Panc1 (cell line): ENCODE measurements around the gene CCDC158. TPM values are rescaled to one million over a fixed set of nuclear protein-coding genes. Genes with fewer than 3 reads are reported as not detected.
"Not testable (repeated sequence)": the region's sequence is repeated elsewhere in the genome, so short reads cannot be mapped to it uniquely, and the experiment has no call there.

Experiments used
- ATAC-seq: fragments of 200-7000 bp; cut with Tn5 transposase; 2 replicates; pipeline ENCODE4 v1.9.1; 2020; ENCODE audit warnings: mild to moderate bottlenecking, moderate library complexity
- BruUV-seq: library from RNA; stranded (reverse); fragments of 400-500 nt; replicated peaks from 2 replicates; lab custom pipeline; 2021; lab: Mats Ljungman, UMichigan
- CTCF ChIA-PET: fragments of 300-600 bp; sonication (Branson Sonifier 250); formaldehyde crosslinking; loops from one replicate; lab custom pipeline; 2022; ENCODE audit warnings: antibody characterized with exemption; lab: Charles Lee
- POLR2A ChIA-PET: fragments of 300-600 bp; sonication (Branson Sonifier 250); formaldehyde crosslinking; loops from one replicate; lab custom pipeline; 2022; ENCODE audit warnings: antibody characterized with exemption; lab: Charles Lee
- DNase-seq: peaks from one replicate; pipeline ENCODE4 v3.0.0-alpha.2; 2010; ENCODE audit warnings: low read depth, low spot score
- H3K27ac ChIP-seq: 2 replicates; pipeline ENCODE4 v1.5.1; 2011; ENCODE audit warnings: mild to moderate bottlenecking, low read length, inconsistent platforms
- H3K27me3 ChIP-seq: fragments of 200-500 bp; sonication (Bioruptor generic); 2 replicates; pipeline ENCODE4 v1.6.0; 2014; ENCODE audit warnings: low read length, inconsistent platforms; ENCODE audit not compliant: control insufficient read depth, insufficient read depth
- H3K36me3 ChIP-seq: fragments of 200-500 bp; sonication (Bioruptor generic); 2 replicates; pipeline ENCODE4 v1.5.1; 2014; ENCODE audit warnings: inconsistent platforms, mild to moderate bottlenecking, low read length, moderate library complexity; ENCODE audit not compliant: control insufficient read depth, insufficient read depth
- H3K4me1 ChIP-seq: 2 replicates; pipeline ENCODE4 v1.5.1; 2011; ENCODE audit warnings: inconsistent platforms, mild to moderate bottlenecking, low read length, moderate library complexity; ENCODE audit not compliant: control insufficient read depth, insufficient read depth
- H3K4me3 ChIP-seq, 2 experiments: 2 replicates each; pipeline ENCODE4 v1.5.1; 2011 to 2012; ENCODE audit warnings: low read depth in 2 of 2, low read length in 2 of 2, mild to moderate bottlenecking in 2 of 2, inconsistent platforms in 1 of 2, moderate library complexity in 1 of 2
- H3K9me3 ChIP-seq: fragments of 200-500 bp; sonication (Bioruptor generic); 2 replicates; pipeline ENCODE4 v1.5.1; 2014; ENCODE audit warnings: low read depth, mild to moderate bottlenecking, inconsistent platforms, low read length, moderate library complexity; ENCODE audit not compliant: control insufficient read depth, insufficient read depth
- POLR2AphosphoS5 ChIP-seq: IDR thresholded peaks from 2 replicates; pipeline ENCODE4 v1.6.1; 2012; ENCODE audit warnings: mild to moderate bottlenecking, low read depth, low read length, moderate library complexity
- SIN3A ChIP-seq: IDR thresholded peaks from 2 replicates; pipeline ENCODE4 v1.6.1; 2012; ENCODE audit warnings: low read depth, mild to moderate bottlenecking, low read length, moderate library complexity, borderline replicate concordance; ENCODE audit not compliant: insufficient read depth
- TCF7L2 ChIP-seq: IDR thresholded peaks from 2 replicates; pipeline ENCODE4 v1.6.1; 2011; ENCODE audit warnings: mild to moderate bottlenecking, low read depth, low read length, inconsistent platforms
- in situ Hi-C: cut with HindIII; loops from 2 replicates; pipeline ENCODE4 v1.10.0; 2016; ENCODE audit warnings: low sequenced_read_pairs, low pct_unique_long_range_greater_than_20kb
- intact Hi-C: fragments of 100-400 bp; cut with micrococcal nuclease; formaldehyde crosslinking; loops from one replicate; pipeline ENCODE4 v1.10.0; 2022; ENCODE audit not compliant: unreplicated experiment
- total RNA-seq: library from RNA; stranded (reverse); gene quantifications from one replicate; pipeline ENCODE4 v1.2.1, GENCODE V29; 2021; ENCODE audit not compliant: unreplicated experiment
- TF ChIP-seq, protein P1 (sequence below), 2 experiments: IDR thresholded peaks; 2 replicates each; pipeline ENCODE4 v1.6.1; 2011 to 2012; ENCODE audit warnings: low read depth in 2 of 2, control low read depth in 1 of 2, low read length in 1 of 2, mild to moderate bottlenecking in 1 of 2, moderate library complexity in 1 of 2; ENCODE audit not compliant: insufficient read depth in 1 of 2
- TF ChIP-seq, protein P2 (sequence below): fragments of 450-650 bp; IDR thresholded peaks from 2 replicates; pipeline ENCODE4 v1.5.1; 2017; ENCODE audit warnings: mild to moderate bottlenecking

The CCDC158 gene
- total RNA-seq, 1 experiment from 2014 or later, result 0.28 TPM

DNA sequence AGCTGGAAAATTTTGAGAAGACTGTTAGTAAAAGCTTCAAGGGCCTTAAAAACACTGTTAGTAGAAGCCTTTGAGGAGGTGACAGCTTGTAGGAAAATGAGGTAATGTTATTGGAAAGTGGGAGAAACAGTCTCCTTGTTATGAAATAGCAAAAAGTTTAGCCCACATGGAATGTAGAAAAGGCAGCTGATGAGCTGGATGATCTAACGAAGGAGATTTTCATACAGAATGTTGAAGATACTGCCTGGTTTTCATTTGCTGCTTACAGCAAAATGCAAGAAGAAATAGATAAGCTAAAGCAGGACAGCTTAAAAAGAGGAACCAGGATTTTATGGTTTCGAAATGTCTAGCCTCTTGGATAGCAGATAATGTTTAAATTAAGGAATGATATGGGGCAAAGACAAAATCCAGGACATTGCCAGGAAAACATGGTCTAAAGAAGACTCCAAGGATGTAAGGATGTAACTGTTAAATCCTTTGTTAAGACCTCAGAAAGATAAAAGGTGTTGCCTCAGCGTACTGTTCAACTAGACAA is 124.6 kb downstream of the CCDC158 start:
- Histone ChIP-seq H3K4me3 (no peak overlapping the region), H3K36me3 (no peaks in the 10 kb centered on the region), H3K27ac (no peak overlapping the region), H3K4me1 (peaks cover 9% of the 10 kb centered on the region), H3K27me3 (no peaks in the 10 kb centered on the region), H3K9me3 (no peaks in the 10 kb centered on the region)
- in situ Hi-C loops (no loop called here), intact Hi-C loops (no loop called here)
- DNase-seq (no peak), ATAC-seq (no peak)
- BruUV-seq, result no TSS peak
- ChIA-PET POLR2A (no interaction called here), CTCF (no interaction called here)
- TF ChIP-seq TCF7L2 (no peak), POLR2AphosphoS5 (no peak), SIN3A (no peak)
- TF ChIP-seq, protein P1, sequence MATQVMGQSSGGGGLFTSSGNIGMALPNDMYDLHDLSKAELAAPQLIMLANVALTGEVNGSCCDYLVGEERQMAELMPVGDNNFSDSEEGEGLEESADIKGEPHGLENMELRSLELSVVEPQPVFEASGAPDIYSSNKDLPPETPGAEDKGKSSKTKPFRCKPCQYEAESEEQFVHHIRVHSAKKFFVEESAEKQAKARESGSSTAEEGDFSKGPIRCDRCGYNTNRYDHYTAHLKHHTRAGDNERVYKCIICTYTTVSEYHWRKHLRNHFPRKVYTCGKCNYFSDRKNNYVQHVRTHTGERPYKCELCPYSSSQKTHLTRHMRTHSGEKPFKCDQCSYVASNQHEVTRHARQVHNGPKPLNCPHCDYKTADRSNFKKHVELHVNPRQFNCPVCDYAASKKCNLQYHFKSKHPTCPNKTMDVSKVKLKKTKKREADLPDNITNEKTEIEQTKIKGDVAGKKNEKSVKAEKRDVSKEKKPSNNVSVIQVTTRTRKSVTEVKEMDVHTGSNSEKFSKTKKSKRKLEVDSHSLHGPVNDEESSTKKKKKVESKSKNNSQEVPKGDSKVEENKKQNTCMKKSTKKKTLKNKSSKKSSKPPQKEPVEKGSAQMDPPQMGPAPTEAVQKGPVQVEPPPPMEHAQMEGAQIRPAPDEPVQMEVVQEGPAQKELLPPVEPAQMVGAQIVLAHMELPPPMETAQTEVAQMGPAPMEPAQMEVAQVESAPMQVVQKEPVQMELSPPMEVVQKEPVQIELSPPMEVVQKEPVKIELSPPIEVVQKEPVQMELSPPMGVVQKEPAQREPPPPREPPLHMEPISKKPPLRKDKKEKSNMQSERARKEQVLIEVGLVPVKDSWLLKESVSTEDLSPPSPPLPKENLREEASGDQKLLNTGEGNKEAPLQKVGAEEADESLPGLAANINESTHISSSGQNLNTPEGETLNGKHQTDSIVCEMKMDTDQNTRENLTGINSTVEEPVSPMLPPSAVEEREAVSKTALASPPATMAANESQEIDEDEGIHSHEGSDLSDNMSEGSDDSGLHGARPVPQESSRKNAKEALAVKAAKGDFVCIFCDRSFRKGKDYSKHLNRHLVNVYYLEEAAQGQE (IDR thresholded peaks at IDR 0.05; ENCODE audit: insufficient read depth in 1 of 2, low read depth in 2 of 2, low read length in 1 of 2), result no peak
- TF ChIP-seq, protein P2, sequence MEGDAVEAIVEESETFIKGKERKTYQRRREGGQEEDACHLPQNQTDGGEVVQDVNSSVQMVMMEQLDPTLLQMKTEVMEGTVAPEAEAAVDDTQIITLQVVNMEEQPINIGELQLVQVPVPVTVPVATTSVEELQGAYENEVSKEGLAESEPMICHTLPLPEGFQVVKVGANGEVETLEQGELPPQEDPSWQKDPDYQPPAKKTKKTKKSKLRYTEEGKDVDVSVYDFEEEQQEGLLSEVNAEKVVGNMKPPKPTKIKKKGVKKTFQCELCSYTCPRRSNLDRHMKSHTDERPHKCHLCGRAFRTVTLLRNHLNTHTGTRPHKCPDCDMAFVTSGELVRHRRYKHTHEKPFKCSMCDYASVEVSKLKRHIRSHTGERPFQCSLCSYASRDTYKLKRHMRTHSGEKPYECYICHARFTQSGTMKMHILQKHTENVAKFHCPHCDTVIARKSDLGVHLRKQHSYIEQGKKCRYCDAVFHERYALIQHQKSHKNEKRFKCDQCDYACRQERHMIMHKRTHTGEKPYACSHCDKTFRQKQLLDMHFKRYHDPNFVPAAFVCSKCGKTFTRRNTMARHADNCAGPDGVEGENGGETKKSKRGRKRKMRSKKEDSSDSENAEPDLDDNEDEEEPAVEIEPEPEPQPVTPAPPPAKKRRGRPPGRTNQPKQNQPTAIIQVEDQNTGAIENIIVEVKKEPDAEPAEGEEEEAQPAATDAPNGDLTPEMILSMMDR, result no peak

DNA sequence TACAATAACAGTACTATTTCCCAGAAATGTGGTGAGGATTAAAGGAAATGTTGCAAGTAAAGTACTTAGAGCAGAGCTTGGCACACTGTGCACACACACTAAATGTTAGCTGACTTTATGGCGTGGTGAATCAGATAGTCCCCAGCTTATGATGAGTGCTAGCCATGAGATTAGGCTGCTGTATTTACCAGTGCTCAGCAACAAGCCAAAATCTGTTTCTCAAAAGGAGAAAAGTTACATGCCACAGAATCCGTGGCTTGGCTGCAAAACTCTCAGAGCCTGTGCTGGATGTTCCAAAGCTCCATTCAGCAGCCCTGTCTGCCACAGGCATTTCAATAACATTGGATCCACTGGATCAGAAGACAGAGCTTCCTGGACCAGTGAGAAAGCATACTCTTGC is 127.2 kb downstream of the CCDC158 start:
- no peak for ATAC-seq
- Histone ChIP-seq H3K9me3 (no peaks in the 10 kb centered on the region), H3K27ac (no peak overlapping the region), H3K36me3 (no peaks in the 10 kb centered on the region), H3K4me3 (no peak overlapping the region), H3K4me1 (no peaks in the 10 kb centered on the region), H3K27me3 (no peaks in the 10 kb centered on the region)
- intact Hi-C loops (no loop called here), in situ Hi-C loops (no loop called here)
- POLR2A ChIA-PET, result no interaction called here
- DNase-seq, result no peak
- no TSS peak for BruUV-seq
- TF ChIP-seq TCF7L2, result no peak
- CTCF ChIA-PET, result no interaction called here

DNA sequence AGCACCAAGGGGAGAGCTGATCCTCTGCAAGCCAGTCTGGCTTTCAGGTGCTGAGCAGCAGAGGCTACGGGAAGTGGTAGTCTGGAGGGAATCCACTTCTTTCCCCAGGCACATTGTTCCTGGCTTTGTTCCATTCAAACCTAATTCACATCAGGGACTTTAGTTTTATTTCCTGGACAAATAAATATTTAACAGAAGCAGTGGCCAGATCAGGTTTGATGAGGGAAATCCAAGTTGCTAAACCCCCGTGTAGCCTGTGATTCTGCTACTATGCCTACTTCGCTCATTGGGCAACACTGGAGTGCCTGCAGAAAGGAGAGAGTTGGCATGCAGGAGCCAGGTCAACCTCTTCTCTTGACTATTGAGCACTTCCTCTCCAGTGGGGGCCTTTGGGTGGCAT is 128.2 kb downstream of the CCDC158 start:
- DNase-seq (no peak), ATAC-seq (no peak)
- intact Hi-C loops, result no loop called here
- in situ Hi-C loops, result no loop called here
- ChIA-PET POLR2A (no interaction called here), CTCF (no interaction called here)
- BruUV-seq, result no TSS peak
- H3K36me3 ChIP-seq, result no peaks in the 10 kb centered on the region
- TF ChIP-seq, protein P2, result no peak
- TF ChIP-seq TCF7L2, result no peak
- TF ChIP-seq, protein P1 (IDR thresholded peaks at IDR 0.05; ENCODE audit: insufficient read depth in 1 of 2, low read depth in 2 of 2, low read length in 1 of 2), result no peak
- H3K27ac ChIP-seq, result no peak overlapping the region
- no peaks in the 10 kb centered on the region for H3K9me3 ChIP-seq
- H3K27me3 ChIP-seq, result no peaks in the 10 kb centered on the region
- no peaks in the 10 kb centered on the region for H3K4me1 ChIP-seq
- no peak overlapping the region for H3K4me3 ChIP-seq

DNA sequence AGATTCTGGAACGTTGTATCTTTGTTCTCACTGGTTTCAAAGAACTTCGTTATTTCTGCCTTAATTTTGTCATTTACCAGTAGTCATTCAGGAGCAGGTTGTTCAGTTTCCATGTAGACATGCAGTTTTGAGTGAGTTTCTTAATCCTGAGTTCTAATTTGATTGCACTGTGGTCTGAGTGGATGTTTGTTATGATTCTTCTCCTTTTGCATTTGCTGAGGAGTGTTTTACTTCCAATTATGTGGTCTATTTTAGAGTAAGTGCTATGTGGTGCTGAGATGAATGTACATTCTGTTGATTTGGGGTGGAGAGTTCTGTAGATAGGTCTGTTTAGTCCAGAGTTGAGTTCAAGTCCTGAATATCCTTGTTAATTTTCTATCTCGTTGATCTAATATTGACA is 133.1 kb downstream of the CCDC158 start:
- H3K36me3 ChIP-seq, in situ Hi-C loops, H3K27ac ChIP-seq, H3K4me3 ChIP-seq, ATAC-seq, POLR2A ChIA-PET, H3K9me3 ChIP-seq, intact Hi-C loops, CTCF ChIA-PET, BruUV-seq, H3K27me3 ChIP-seq, H3K4me1 ChIP-seq, DNase-seq: not testable (repeated sequence)
